Body of pancreas (tissue), 4 donors: ENCODE results near the gene USH1G.

Source experiments
- CTCF ChIP-seq, 7 experiments: fragments of 450-650 bp in 4 of 7; fragments of 200-600 bp in 3 of 7; sonication (generic) in 3 of 7; IDR thresholded peaks; one replicate each; pipeline ENCODE4 v1.5.1; 2016 to 2019; ENCODE audit warnings: antibody characterized with exemption in 7 of 7
- POLR2A ChIP-seq, 3 donors: fragments of 450-650 bp; IDR thresholded peaks; one replicate each; pipeline ENCODE4 v1.6.1; 2016; ENCODE audit warnings: antibody characterized with exemption in 3 of 3, mild to moderate bottlenecking in 2 of 3

DNA sequence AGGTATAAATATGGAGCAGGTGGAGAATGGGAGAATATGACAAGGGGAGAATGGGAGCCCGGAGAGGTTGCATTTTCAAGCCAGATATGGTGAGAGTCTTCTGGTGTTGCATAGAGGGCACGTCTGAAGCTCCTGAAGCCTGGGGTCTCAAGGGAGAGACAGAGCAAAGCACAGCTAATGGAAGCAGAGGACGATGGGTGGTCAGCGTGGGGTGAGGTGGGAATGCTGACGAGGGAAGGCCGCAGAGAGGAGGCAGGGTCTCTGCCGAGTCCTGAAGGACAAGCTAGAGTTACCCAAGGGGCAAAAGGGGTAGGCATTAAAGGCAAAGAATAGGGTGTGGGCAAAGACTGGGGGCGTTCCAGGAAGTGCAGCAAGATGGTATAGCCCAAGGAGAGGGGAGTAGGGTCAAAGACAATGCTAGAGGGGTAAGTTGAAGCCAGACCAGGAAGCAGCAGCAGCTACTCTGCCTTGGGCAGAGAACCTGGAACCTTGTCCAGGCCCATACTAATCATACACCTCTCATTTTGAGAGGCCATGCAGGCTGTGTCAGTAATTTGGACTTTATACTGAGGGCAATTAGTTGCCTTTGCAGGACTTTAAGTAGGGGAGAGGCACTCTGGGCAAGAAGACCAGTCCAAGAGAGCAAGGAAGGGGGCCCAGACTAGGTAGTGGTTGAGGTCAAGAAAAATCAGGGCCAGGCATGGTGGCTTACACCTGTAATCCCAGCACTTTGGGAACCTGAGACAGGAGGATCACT, 15.3 kb upstream of the USH1G start:
- no peak for TF ChIP-seq CTCF (IDR thresholded peaks at IDR 0.05)
- no peak for TF ChIP-seq POLR2A (IDR thresholded peaks at IDR 0.05)
